ENCODE measurements around the gene ME1. TPM values are rescaled to one million over a fixed set of nuclear protein-coding genes. Genes with fewer than 3 reads are reported as not detected.
A peak's percentile ranks its signal among the peaks of the same experiment; 100 is the strongest.
"Not testable (repeated sequence)": the region's sequence is repeated elsewhere in the genome, so short reads cannot be mapped to it uniquely, and the experiment has no call there.

Gene ME1
- total RNA-seq, 2 experiments from 2014 or later: 0.25 to 0.49 TPM

GRCh38 chr6:83265384-83265783 is 165.5 kb downstream of the ME1 start:
- ChIA-PET POLR2A (no interaction called here), CTCF (no interaction called here)
- no peaks in the 10 kb centered on the region for H3K4me1 Mint-ChIP-seq (ENCODE audit: low read depth)
- intact Hi-C loops (cut with micrococcal nuclease): no loop called here
- DNase-seq: peak; percentile 3
- no peak for TF ChIP-seq CTCF (IDR thresholded peaks at IDR 0.05)
- peaks cover 3% of the 10 kb centered on the region for H3K9me3 Mint-ChIP-seq
- peaks cover 4% of the 10 kb centered on the region for H3K27me3 Mint-ChIP-seq
- no peak overlapping the region for H3K27ac Mint-ChIP-seq
- H3K36me3 Mint-ChIP-seq (ENCODE audit: low read depth): no peaks in the 10 kb centered on the region
- H3K4me3 Mint-ChIP-seq: no peak overlapping the region
- ATAC-seq: no peak

DNA sequence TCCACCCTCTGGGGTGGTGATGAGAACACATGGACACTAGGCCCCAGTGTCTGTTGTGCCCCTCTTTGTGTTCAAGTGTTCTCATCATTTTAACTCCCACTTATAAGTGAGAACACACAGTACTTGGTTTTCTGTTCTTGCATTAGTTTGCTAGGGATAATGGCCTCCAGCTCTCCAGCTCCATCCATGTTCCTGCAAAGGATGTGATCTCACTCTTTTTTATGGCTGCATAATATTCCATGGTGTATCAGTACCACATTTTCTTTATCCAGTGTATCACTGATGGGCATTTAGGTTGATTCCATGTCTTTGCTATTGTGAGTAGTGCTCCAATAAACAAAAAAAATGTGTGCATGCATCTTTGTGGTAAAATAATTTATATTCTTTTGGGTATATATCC is 170.3 kb downstream of the ME1 start:
- Mint-ChIP-seq H3K36me3 (ENCODE audit: low read depth) (no peaks in the 10 kb centered on the region), H3K4me3 (no peak overlapping the region), H3K27ac (no peak overlapping the region), H3K27me3 (peaks cover 5% of the 10 kb centered on the region), H3K4me1 (ENCODE audit: low read depth) (no peaks in the 10 kb centered on the region), H3K9me3 (peaks cover 3% of the 10 kb centered on the region)
- no peak for DNase-seq
- ChIA-PET POLR2A (no interaction called here), CTCF (interaction anchor here (1.0 kb wide), 1 partner anchor 38 kb away, joined by 6 read pairs; no protein-coding TSS in a partner anchor)
- TF ChIP-seq CTCF (IDR thresholded peaks at IDR 0.05): no peak
- intact Hi-C loops (cut with micrococcal nuclease): no loop called here
- no peak for ATAC-seq

DNA sequence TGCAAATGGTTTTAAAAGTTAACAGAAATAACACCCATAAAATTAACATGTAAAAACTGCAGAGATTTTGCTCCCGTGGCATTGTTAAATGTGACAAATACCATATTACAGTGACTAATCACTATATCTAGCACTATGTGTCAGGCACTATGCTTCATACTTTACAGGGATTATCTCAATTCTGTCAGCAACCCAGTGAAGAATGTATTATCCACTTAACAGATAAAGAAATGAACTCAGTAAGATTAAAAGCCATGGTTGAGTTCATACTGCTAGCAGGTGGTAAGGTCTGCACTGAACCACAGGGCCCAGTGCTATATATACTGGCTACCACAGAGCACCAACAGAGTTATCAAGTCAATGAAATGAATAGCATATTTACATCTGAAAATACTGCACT is 172.3 kb downstream of the ME1 start:
- POLR2A ChIA-PET: no interaction called here
- peaks cover 2% of the 10 kb centered on the region for H3K27me3 Mint-ChIP-seq
- no peaks in the 10 kb centered on the region for H3K4me1 Mint-ChIP-seq (ENCODE audit: low read depth)

GRCh38 chr6:83257791-83258190 is 173.1 kb downstream of the ME1 start:
- intact Hi-C loops (cut with micrococcal nuclease): no loop called here
- no peak for DNase-seq
- ChIA-PET CTCF (no interaction called here), POLR2A (no interaction called here)
- peaks cover 2% of the 10 kb centered on the region for H3K27me3 Mint-ChIP-seq
- H3K36me3 Mint-ChIP-seq (ENCODE audit: low read depth): no peaks in the 10 kb centered on the region
- ATAC-seq: no peak
- peaks cover 3% of the 10 kb centered on the region for H3K9me3 Mint-ChIP-seq
- no peak for TF ChIP-seq CTCF (IDR thresholded peaks at IDR 0.05)
- no peak overlapping the region for H3K27ac Mint-ChIP-seq
- no peak overlapping the region for H3K4me3 Mint-ChIP-seq
- no peaks in the 10 kb centered on the region for H3K4me1 Mint-ChIP-seq (ENCODE audit: low read depth)

More for the DNA sequence above, 172.3 kb downstream of the ME1 start:
- intact Hi-C loops (cut with micrococcal nuclease): no loop called here
- H3K4me3 Mint-ChIP-seq: no peak overlapping the region
- no peak for TF ChIP-seq CTCF (IDR thresholded peaks at IDR 0.05)
- no peak for DNase-seq
- no peak overlapping the region for H3K27ac Mint-ChIP-seq
- CTCF ChIA-PET: no interaction called here
- ATAC-seq: no peak
- peaks cover 3% of the 10 kb centered on the region for H3K9me3 Mint-ChIP-seq
- no peaks in the 10 kb centered on the region for H3K36me3 Mint-ChIP-seq (ENCODE audit: low read depth)

DNA sequence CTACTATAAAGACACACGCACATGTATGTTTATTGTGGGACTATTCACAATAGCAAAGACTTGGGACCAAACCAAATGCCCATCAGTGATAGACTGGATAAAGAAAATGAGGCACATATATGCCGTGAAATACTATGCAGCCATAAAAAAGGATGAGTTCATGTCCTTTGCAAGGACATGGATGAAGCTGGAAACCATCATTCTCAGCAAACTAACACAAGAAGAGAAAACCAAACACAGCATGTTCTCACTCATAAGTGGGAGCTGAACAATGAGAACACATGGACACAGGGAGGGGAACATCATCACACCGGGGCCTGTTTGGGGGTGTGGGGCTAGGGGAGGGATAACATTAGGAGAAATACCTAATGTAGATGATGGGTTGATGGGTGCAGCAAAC is 174.1 kb downstream of the ME1 start:
- H3K9me3 Mint-ChIP-seq; H3K27ac Mint-ChIP-seq; intact Hi-C loops (cut with micrococcal nuclease); DNase-seq; H3K4me1 Mint-ChIP-seq (ENCODE audit: low read depth); H3K27me3 Mint-ChIP-seq; ATAC-seq; H3K4me3 Mint-ChIP-seq; H3K36me3 Mint-ChIP-seq (ENCODE audit: low read depth); CTCF ChIA-PET; POLR2A ChIA-PET: not testable (repeated sequence)

DNA sequence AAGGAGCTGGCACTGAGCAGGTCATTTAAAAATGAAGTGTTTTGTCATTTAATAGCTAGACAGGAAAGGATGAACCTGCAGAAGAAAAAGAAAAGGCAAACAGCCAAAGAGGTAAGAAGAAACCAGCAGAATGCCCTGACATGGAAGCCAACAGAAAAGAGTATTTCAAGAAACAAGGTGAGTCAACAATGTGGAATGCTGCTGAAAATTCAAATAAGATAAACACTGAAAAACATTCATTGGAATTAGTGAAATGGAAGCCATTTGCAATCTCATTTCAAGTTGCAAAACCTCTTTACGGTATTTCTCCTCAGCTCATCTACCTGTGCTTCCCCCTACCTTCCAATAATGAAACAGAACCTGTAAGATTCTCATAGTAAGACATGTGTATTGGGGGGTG is 178.1 kb downstream of the ME1 start:
- no peak for TF ChIP-seq CTCF (IDR thresholded peaks at IDR 0.05)
- ChIA-PET CTCF (no interaction called here), POLR2A (no interaction called here)
- DNase-seq: no peak
- intact Hi-C loops (cut with micrococcal nuclease): no loop called here
- Mint-ChIP-seq H3K4me1 (ENCODE audit: low read depth) (no peaks in the 10 kb centered on the region), H3K27ac (no peak overlapping the region), H3K36me3 (ENCODE audit: low read depth) (no peaks in the 10 kb centered on the region), H3K27me3 (peaks cover 6% of the 10 kb centered on the region), H3K4me3 (no peak overlapping the region), H3K9me3 (no peaks in the 10 kb centered on the region)
- ATAC-seq: no peak
